HG03095 (cell line): ENCODE data around the gene LBHD1.
"Not testable (repeated sequence)": the region's sequence is repeated elsewhere in the genome, so short reads cannot be mapped to it uniquely, and the experiment has no call there.

Experiments
- ATAC-seq: cut with Tn5 transposase; IDR thresholded peaks from one replicate; pipeline ENCODE4 v1.9.1; 2021; ENCODE audit warnings: moderate library complexity; ENCODE audit not compliant: unreplicated experiment

The LBHD1 gene

DNA sequence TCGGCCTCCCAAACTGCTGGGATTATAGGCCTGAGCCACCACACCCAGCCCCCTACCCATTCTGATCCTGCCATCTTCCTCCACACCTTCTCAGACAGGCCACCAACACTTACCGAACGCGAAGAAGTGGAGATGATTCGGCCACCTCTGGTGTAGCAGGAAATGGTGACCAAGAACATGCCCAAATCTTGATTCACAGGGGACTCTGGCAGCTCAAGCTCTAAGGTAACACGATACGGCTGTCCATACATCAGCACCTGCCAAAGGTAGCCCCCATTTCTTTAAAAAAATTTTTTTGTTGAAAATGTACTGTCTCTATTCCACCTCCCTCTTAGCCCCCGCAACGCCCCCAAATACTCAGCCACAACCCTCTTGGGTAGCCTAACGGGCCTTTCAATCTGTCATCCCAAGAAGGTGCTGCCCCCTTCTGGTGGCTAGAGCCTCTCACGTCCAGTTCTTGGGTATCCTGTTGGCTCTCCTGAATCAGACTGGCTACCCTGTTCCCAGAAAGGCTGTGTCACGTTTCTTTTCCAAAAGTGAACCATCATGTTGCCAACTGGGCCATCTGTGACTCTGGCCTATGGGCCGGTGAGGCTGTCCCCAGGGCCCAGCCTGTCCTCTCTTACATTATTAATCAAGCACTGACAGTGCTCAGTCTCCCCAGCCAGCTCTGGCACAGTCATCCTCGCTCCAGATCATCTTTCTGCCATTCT, 22.5 kb upstream of the LBHD1 start:
- ATAC-seq, result no peak

GRCh38 chr11:62693624-62694023, 21.6 kb upstream of the LBHD1 start:
- not testable (repeated sequence) for ATAC-seq

DNA sequence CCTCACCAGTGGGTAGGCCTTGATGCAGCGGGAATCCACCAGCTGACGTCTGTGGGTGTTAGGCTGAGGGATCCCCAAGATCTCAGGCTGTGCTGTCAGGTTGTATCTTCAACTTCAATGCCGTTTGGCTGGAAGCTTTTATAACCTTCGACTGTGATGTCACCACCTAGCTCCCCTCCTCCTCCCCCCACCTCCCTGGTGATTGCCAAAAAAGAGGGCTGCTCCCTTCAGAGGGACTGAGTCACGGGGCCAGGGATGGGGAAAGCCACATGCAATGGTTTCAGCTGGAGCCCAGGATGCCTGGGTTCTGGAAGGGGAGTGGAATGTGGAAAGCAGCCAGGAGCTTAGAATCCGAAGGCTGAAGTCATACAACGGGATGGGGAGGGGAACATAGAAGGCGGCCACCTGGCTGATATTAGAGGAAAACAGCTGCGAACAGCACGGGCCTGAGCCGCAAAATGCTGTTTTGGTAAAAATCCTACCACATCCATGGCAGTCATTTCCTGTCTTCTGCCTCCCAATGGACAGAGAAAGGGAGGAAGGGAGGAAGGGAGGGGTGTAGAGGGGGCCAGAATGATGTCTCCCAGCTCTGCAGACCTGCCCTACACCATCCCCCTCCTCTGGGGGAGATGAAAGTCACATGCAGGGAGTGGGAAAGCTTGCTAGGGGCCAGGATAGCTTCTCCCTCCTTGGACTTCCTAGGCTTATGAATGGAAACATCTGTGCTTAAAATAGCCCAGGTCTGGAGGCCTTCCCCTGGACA, 17.5 kb upstream of the LBHD1 start, which contains the start of gene LRRN4CL:
Gene LRRN4CL, minus strand, starts transcription at position 110 of the 763 bp plus-strand sequence. CDS start 1,022 bp downstream, outside the sequence.
- ATAC-seq, result no peak

DNA sequence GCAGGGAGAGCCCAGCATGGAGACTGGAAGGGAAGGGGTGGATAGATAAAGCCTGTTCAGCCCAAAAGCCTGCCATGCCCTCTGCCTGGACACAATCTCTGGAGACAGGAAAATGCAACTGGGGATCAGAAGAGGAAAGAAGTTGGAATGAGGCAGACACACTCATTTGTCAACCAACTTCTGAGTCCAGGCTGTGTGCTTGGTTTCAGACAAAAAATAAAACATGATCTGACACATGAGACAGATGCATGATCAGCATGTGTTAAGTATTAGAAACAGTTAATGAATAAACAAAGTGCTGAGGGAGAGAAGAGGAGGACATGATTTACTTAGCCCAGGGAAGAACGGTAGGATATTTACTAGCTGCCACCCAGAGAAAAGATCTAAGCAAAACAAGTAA, 16.4 kb upstream of the LBHD1 start:
- ATAC-seq, result no peak

DNA sequence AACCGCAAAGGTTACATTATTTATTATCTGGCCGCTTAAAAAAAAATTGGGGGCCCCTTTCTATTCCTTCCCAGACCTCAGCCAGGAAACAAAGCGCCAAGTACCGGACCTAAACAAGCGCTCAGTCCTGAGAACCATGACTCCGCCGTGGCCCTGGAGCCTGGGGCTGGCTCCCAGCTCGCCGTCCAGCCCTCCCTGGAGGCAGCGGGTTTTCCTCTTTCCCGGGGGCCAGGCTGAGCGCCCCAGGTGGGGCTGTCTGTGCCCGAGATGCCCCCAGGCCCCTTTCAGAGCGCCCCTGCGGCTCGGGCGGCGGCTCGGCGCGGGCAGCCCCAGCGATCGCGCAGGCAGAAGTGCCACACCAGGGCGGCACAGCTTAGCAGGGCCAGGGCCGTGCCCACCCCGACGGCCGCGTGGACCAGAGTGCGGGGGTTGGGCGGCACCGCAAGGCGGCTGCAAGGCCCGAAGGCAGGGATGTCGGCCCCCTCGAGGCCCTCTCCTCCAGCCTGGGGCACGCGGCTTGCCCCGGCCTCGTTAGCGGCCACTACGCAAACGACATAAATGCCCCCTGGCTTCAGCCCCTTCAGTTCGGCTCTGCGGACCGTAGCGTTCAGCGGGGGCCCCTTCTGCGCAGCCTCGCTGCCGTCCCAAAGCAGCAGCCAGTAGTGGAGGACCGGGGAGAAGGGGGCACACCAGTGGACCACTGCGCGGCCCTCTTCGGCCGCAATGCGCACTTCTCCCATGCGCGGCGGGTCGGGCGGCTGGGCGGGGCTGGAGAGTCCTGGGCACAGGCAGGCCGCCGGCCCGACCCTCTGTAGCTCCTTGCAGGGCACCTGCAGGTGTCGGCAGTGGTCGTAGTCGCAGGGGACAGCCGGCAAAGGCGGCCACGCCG, 15.7 kb upstream of the LBHD1 start:
- no peak for ATAC-seq

DNA sequence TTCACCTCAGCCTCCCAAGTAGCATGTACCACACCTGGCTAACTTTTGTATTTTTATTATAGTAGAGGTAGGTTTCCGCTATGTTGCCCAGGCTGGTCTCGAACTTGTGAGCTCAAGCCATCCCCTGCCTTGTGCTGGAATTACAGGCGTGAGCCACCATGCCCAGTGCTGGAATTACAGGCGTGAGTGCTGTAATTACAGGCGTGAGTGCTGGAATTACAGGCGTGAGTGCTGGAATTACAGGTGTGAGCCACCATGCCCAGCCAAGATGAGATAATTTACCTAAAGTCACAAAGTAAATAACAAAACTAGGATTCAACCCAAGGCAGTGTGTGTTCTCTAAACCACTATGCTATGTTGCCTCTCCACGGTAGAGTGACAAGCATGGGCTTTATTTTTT, 10.5 kb upstream of the LBHD1 start:
- no peak for ATAC-seq

DNA sequence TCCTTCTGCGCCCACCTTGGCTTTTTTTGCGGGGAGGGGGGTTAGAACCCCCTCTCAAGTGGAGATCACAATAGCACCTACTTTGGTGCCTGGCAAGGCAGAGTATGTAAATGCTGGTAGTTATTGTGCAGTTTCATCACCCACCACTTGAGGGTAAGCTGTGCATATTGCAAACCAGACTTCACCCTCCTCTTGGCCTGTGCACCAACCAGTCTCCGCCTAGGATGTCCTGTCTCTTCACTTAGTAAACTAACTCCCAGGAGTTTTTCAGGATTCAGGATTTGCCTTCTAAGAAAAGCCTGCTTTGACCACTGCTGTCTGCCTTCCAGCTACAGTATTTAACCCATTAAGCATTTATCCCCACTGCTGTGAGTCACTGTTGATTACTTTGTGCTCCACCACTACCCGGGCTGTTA, 8.8 kb upstream of the LBHD1 start:
- peak; percentile 47 for ATAC-seq

DNA sequence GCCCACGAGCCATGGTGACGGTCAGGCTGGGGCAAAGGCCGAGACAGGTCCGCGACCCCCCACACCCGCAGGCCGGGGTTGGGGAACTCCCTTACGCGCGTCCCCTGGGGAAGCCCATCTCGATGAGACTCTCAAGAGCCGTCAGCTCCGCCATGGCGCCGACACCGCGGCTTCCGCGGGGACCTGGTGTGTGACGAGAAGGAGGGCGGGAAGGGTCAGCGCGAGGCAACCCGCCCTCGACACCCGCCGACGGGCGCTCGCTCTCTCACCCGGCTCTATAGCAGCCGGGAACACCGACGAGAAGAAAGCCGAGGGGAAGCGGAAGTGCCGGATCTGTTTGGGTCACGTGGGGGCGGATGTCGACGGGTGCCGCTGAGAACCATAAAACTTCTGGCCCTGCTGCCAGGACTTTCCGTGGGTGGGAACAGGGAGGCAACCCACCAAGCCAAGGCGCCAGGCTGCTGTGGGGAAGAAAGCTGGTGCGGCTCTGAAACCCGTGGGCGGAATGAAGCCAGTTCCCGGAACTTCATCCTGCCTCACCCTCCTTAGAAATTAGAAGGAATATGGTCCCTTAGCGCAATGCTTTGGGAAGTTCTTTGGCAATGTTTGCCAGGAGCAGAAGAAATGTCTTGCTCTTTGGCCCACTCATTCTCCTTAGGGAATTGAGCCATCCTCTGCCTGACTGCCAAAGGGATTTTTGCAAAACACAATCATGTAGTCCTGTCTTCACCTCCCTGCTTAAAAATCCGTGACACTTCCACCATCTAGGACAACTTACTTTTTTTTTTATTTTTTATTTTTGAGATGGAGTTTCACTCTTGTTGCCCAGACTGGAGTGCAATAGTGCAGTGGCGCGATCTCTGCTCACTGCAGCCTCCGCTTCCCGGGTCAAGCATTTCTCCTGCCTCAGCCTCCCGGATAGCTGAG, 7.0 kb upstream of the LBHD1 start, which contains the start of gene UBXN1:
Gene UBXN1, minus strand, starts transcription at position 304 of the 927 bp plus-strand sequence. Its CDS starts 150 bp downstream, at position 154.
- ATAC-seq, result peak; percentile 73

- no peak for ATAC-seq
Observed at GRCh38 chr11:62678433-62678769, 6.3 kb upstream of the LBHD1 start.

DNA sequence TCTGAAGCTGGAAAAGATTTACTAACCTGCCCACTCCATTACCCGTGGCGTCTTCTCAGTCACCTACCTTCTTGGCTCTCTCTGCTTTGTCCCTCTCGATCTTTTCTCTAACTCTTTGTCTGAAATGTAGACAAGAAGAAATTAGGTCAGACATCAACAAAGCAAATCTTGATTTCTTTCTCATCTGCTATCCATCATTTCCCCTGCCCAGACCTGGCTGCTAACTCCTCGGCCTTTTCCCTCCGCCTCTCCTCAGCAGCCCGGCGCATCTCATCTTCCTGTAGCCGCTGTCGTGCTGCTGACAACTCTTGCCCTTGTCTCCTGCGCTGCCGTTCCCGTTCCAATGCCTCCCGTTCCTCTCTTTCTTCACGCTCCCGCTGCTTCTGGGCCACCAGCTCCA, 5.6 kb upstream of the LBHD1 start:
- ATAC-seq, result no peak

DNA sequence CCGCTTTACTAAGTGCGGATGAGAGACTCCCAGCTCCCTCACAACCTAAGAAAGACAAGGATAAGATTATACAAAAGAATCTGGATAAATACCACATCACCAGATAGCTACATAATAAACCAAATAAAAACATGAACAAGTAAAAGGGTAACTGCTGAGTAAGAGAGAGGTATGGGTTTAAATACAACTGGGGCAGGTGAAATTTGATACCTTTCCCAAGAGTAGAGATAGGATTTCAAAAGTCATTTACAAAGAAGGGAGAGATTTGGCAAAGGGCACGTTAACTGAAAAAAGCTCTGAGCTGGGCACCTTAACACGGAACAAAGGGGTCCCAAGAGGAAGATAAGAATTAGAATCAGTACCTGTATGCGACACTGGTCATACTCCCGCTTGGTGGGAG, 5.1 kb upstream of the LBHD1 start:
- ATAC-seq, result no peak

GRCh38 chr11:62676698-62677097, 4.6 kb upstream of the LBHD1 start:
- no peak for ATAC-seq

DNA sequence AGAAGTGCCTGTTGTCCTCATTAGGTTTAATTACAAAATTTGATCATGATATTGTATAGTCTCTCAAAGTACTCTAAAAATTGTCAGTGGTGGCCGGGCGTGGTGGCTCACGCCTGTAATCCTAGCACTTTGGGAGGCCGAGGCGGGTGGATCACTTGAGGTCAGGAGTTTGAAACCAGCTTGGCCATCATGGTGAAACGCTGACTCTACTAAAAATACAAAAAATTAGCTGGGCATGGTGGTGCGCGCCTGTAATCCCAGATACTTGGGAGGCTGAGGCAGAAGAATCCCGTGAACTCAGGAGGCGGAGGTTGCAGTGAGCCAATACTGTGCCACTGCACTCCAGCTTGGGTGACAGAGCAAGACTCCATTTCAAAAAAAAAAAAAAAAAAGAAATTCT, 3.3 kb upstream of the LBHD1 start:
- not testable (repeated sequence) for ATAC-seq

DNA sequence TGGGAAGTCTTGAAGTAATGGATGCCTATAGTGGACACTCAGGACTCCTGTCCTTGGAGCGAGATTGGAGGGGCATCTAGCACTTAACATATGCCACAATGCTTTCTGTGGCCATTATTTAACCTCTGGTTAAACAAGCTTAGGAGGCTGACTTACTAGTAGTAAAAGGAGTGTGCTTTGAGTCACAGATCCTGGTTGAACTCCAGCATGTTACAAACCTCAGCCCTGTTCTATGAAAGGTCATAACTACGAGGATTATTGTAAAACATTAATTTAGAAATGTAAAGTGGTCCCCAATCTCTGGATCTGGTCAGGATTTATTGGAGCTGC, 1.1 kb upstream of the LBHD1 start:
- ATAC-seq, result no peak

GRCh38 chr11:62671236-62671607, 845 bp downstream of the LBHD1 start:
- ATAC-seq, result peak; percentile 11

DNA sequence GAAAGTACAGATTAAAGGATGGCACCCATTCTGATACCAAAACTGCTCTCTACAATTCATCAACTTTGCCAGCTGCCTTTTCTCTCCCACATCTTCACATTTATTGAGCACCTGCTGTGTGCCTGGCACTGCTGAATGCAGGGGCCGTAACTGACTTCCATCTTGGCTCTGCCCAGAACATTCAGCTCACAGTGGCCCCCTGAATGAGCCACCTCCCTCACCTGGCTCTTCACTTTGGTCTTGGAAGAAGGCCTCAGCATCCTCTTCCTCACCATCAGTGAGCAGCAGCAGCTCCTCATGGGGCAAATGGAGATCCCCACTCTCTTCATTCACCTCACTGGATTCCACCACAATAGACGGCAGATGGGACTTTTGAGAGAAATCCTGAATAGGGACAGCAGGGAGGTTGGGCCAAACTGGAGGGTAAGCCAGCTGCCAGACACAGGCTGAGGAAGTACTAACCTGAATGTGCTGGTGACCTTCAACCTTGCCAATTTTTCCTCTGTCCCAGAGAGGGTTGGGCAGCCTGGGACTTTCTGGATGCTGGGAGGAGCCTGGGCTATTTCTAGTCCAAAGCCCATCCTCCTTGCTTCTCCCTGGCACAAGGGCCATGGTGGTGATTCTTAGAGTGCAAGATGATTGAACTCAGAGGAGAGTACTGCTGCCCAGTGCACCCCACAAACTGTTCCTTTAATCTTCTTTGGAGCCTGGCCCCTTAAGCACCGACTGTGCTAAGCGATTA, 2.5 kb downstream of the LBHD1 start:
- ATAC-seq, result no peak

GRCh38 chr11:62667460-62667859, 4.6 kb downstream of the LBHD1 start:
- ATAC-seq, result no peak

DNA sequence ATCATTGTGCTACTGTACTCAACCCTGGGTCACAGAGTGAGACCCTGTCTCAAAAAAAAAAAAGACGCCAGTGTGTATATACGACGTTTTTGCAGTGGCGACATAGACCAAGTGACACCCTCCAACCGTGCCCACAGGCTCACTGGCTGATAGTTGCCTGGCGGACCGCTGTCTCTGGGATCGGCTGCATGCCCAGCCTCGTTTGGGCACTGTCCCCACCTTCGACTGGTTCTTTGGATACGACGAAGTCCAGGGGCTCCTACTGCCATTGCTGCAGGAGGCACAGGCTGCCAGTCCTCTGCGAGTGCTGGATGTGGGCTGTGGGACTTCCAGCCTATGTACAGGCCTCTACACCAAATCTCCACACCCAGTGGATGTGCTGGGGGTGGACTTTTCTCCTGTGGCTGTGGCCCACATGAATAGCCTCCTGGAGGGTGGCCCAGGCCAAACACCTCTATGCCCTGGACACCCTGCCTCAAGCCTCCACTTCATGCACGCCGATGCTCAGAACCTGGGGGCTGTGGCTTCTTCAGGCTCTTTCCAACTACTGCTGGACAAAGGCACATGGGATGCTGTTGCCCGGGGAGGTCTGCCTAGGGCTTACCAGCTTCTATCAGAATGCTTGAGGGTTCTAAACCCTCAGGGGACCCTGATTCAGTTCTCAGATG, 5.7 kb downstream of the LBHD1 start:
- no peak for ATAC-seq

GRCh38 chr11:62665599-62666258, 6.3 kb downstream of the LBHD1 start:
- peak; percentile 13 for ATAC-seq
